Measurements from ENCODE around the gene RPL22. TPM values are rescaled to one million over a fixed set of nuclear protein-coding genes. Genes with fewer than 3 reads are reported as not detected.

RPL22 gene
- total RNA-seq, 1 experiment from 2014 or later, result 456 TPM

GRCh38 chr1:6185635-6186382 lies 13.6 kb downstream of the RPL22 start:
- no peak overlapping the region for H3K27ac ChIP-seq (ENCODE audit: low read depth, low read length)
- peaks cover 50% of the 10 kb centered on the region for H3K79me2 ChIP-seq (ENCODE audit: insufficient read depth, low read length)
- ATAC-seq (peak; percentile 33; the same call in 1 of the 2 replicates), DNase-seq (ENCODE audit: low read depth, low spot score) (no peak)
- peaks cover 7 to 15% of the 10 kb centered on the region in 2 experiments for H3K4me1 ChIP-seq (ENCODE audit: control insufficient read depth in 1 of 2, insufficient read depth in 2 of 2, low read length in 2 of 2)
- ChIA-PET CTCF (interaction anchor here (0.9 to 2.4 kb wide), 10 partner anchors 8 to 234 kb away, joined by 3 to 19 read pairs (median 4); partner anchors contain the start of genes HES2, RNF207 and RPL22), POLR2A (no interaction called here), RAD21 (ENCODE audit: low non-redundant PET in 1 of 2, low total read pairs in 2 of 2, uncharacterized antibody in 2 of 2, unreplicated experiment in 2 of 2) (no interaction called here)
- no peak overlapping the region for H3K4me2 ChIP-seq (ENCODE audit: low read length)
- H2AFZ ChIP-seq (ENCODE audit: low read depth, low read length, poor library complexity, severe bottlenecking), result no peak overlapping the region
- peaks cover 27 to 38% of the 10 kb centered on the region in 2 experiments for H3K36me3 ChIP-seq (ENCODE audit: control insufficient read depth in 1 of 2, insufficient read depth in 2 of 2, low read length in 2 of 2)
- peaks cover 31% of the 10 kb centered on the region; the same call in 1 of the 2 replicates for H4K20me1 ChIP-seq (ENCODE audit: insufficient read depth)
- no peak overlapping the region for H3K4me3 ChIP-seq (replicated peaks in 1 of 2; ENCODE audit: low read depth in 1 of 2, low read length in 2 of 2)
- H3K27me3 ChIP-seq (ENCODE audit: insufficient read depth, low read length), result no peaks in the 10 kb centered on the region
- no peaks in the 10 kb centered on the region for H3K9me2 ChIP-seq (ENCODE audit: insufficient read depth)
- no peak for TF ChIP-seq YY1 (IDR thresholded peaks at IDR 0.05; ENCODE audit: extremely low read depth, insufficient replicate concordance, low read depth, low read length)
- no peak for TF ChIP-seq ZNF274 (IDR thresholded peaks at IDR 0.05; ENCODE audit: low read depth, low read length)
- TF ChIP-seq ELF1 (IDR thresholded peaks at IDR 0.05; ENCODE audit: borderline replicate concordance, low read depth), result no peak
- TF ChIP-seq POLR2AphosphoS5 (IDR thresholded peaks at IDR 0.05; ENCODE audit: low read depth, low read length), result 0 out of 2 replicates have a peak, but pooled peaks have one; percentile 14
- TF ChIP-seq RAD21 (IDR thresholded peaks at IDR 0.05; ENCODE audit: low read depth), result peak; percentile 67
- no peak for TF ChIP-seq SIN3A (IDR thresholded peaks at IDR 0.05; ENCODE audit: low read depth)
- TF ChIP-seq CTCF (IDR thresholded peaks at IDR 0.05 in 2 of 3, conservative IDR thresholded peaks at IDR 0.05 in 1 of 3; ENCODE audit: borderline replicate concordance in 1 of 3, insufficient read depth in 1 of 3, low read depth in 2 of 3, low read length in 2 of 3), result peak; percentile 61 to 70 (median 68); a peak in 5 of 6 replicates
- H3K9ac ChIP-seq (ENCODE audit: low read length), result no peak overlapping the region
- intact Hi-C loops (cut with micrococcal nuclease), result loop anchor here (2.0 kb wide), 1 partner anchor 77 kb away; no protein-coding TSS in a partner anchor
- BruUV-seq (replicated peaks), result TSS peak; percentile 80
- H3K9me3 ChIP-seq (ENCODE audit: control insufficient read depth in 1 of 2, insufficient read depth in 1 of 2, low read depth in 1 of 2, low read length in 2 of 2), result no peaks in the 10 kb centered on the region
